CD8-positive, alpha-beta memory T cell (primary cell): ENCODE data around the gene LBX1. TPM values are rescaled to one million over a fixed set of nuclear protein-coding genes. Genes with fewer than 3 reads are reported as not detected.

Experiments
- CTCF ChIA-PET: fragments of 350-600 bp; sonication (Branson Sonifier 250); formaldehyde crosslinking; loops from one replicate; lab custom pipeline; 2021; ENCODE audit warnings: antibody characterized with exemption; lab: Charles Lee
- POLR2A ChIA-PET: fragments of 350-600 bp; sonication (Branson Sonifier 250); formaldehyde crosslinking; loops from one replicate; lab custom pipeline; 2021; ENCODE audit warnings: antibody characterized with exemption; lab: Charles Lee
- DNase-seq, 5 donors: peaks; one replicate each; pipeline versions ENCODE4 v3.0.0 to v3.0.0-alpha.2; 2020 to 2022; ENCODE audit warnings: mixed read lengths in 1 of 5
- H3K27ac ChIP-seq: one replicate; pipeline ENCODE4 v1.7.0; 2013; ENCODE audit warnings: low read depth, mild to moderate bottlenecking, low read length, moderate library complexity
- H3K27me3 ChIP-seq: 2 replicates; pipeline ENCODE4 v1.7.0; 2013; ENCODE audit warnings: low read length, mild to moderate bottlenecking; ENCODE audit not compliant: insufficient read depth, poor library complexity, severe bottlenecking
- H3K36me3 ChIP-seq: 2 replicates; pipeline ENCODE4 v1.7.0; 2013; ENCODE audit warnings: mild to moderate bottlenecking, low read length, moderate library complexity; ENCODE audit not compliant: insufficient read depth
- H3K4me1 ChIP-seq: 2 replicates; pipeline ENCODE4 v1.7.0; 2013; ENCODE audit warnings: mild to moderate bottlenecking, low read length, moderate library complexity; ENCODE audit not compliant: insufficient read depth
- H3K4me3 ChIP-seq: 2 replicates; pipeline ENCODE4 v1.7.0; 2013; ENCODE audit warnings: mild to moderate bottlenecking, low read length
- H3K9me3 ChIP-seq: 2 replicates; pipeline ENCODE4 v1.7.0; 2013; ENCODE audit warnings: mild to moderate bottlenecking, low read length
- H3K27ac Mint-ChIP-seq, 8 donors: one replicate each; pipeline ENCODE4 v1.8.0; 2020 to 2021; ENCODE audit warnings: mixed read lengths in 8 of 8, mild to moderate bottlenecking in 6 of 8, inconsistent platforms in 3 of 8, moderate library complexity in 3 of 8
- H3K27me3 Mint-ChIP-seq, 2 donors: one replicate each; pipeline ENCODE4 v1.8.0; 2020 to 2021; ENCODE audit warnings: mixed read lengths in 2 of 2, mild to moderate bottlenecking in 1 of 2, moderate library complexity in 1 of 2
- H3K36me3 Mint-ChIP-seq, 3 donors: one replicate each; pipeline ENCODE4 v1.8.0; 2020 to 2021; ENCODE audit warnings: mixed read lengths in 3 of 3, inconsistent platforms in 1 of 3, mild to moderate bottlenecking in 1 of 3
- H3K4me1 Mint-ChIP-seq, 3 donors: one replicate each; pipeline ENCODE4 v1.8.0; 2020 to 2021; ENCODE audit warnings: mixed read lengths in 3 of 3, inconsistent platforms in 1 of 3, mild to moderate bottlenecking in 1 of 3
- H3K4me3 Mint-ChIP-seq, 7 donors: one replicate each; pipeline ENCODE4 v1.8.0; 2020 to 2021; ENCODE audit warnings: mixed read lengths in 7 of 7, mild to moderate bottlenecking in 6 of 7, moderate library complexity in 4 of 7, inconsistent platforms in 2 of 7
- H3K9me3 Mint-ChIP-seq, 5 donors: one replicate each; pipeline ENCODE4 v1.8.0; 2020 to 2022; ENCODE audit warnings: mixed read lengths in 5 of 5, mild to moderate bottlenecking in 3 of 5, moderate library complexity in 2 of 5, inconsistent platforms in 1 of 5
- polyA plus RNA-seq: library from polyadenylated mRNA; unstranded; fragments of 300-500 nt; fragmentation: Illumina TruSeq; gene quantifications from one replicate; pipeline ENCODE4 v1.2.3, GENCODE V29; 2021
- total RNA-seq, 2 experiments: library from RNA; stranded (reverse); gene quantifications; one replicate each; pipeline ENCODE4 v1.2.3, GENCODE V29; 2021

The LBX1 gene
- total and polyA plus RNA-seq, 3 experiments from 2014 or later = not detected

- Histone ChIP-seq H3K27me3 (peaks cover 90% of the 10 kb centered on the region), H3K4me1 (peaks cover 43% of the 10 kb centered on the region), H3K9me3 (no peaks in the 10 kb centered on the region), H3K27ac (no peak overlapping the region), H3K4me3 (no peak overlapping the region), H3K36me3 (no peaks in the 10 kb centered on the region)
- Mint-ChIP-seq H3K4me3 (peak overlapping the region in 3 of 7 donors; percentile 42 to 48 (median 47)), H3K36me3 (no peaks in the 10 kb centered on the region), H3K9me3 (peaks cover 0 to 4% (median 0%) of the 10 kb centered on the region in 5 donors), H3K4me1 (peaks cover 39 to 62% (median 39%) of the 10 kb centered on the region in 3 donors), H3K27ac (peak overlapping the region in 1 of 8 donors; percentile 16), H3K27me3 (peaks cover 75 to 89% of the 10 kb centered on the region in 2 donors)
- ChIA-PET POLR2A (no interaction called here), CTCF (interaction anchor here (1.0 kb wide), 1 partner anchor 12 kb away, joined by 3 read pairs; no protein-coding TSS in a partner anchor)
- no peak for DNase-seq
Measured at GRCh38 chr10:101221963-101222531, 7.2 kb downstream of the LBX1 start.

DNA sequence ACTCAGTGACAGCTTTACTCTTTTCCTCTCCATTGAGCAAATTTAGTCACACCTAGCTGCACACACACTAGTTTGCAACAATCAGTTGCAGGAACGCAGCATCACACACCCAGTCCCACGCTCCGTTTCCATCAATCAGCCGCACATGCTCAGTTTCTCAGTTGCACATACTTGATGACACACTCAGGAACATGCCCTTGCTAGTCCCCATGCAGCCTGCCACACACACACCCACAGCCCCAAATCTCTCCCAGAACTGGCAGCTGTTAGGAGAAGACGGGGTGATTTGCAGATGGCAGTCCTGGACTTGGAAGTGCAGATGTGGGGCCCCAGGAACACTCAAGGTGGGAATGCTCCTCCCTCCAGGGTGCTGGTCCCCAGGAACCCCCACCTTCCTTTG is 7.7 kb downstream of the LBX1 start:
- Mint-ChIP-seq H3K4me3 (peak overlapping the region in 1 of 7 donors; percentile 19), H3K27ac (peak overlapping the region in 2 of 8 donors; percentile 21 to 48), H3K36me3 (no peaks in the 10 kb centered on the region), H3K27me3 (peaks cover 78 to 91% of the 10 kb centered on the region in 2 donors), H3K4me1 (peaks cover 40 to 64% (median 42%) of the 10 kb centered on the region in 3 donors), H3K9me3 (peaks cover 0 to 4% (median 0%) of the 10 kb centered on the region in 5 donors)
- Histone ChIP-seq H3K4me1 (peaks cover 44% of the 10 kb centered on the region), H3K9me3 (no peaks in the 10 kb centered on the region), H3K27ac (no peak overlapping the region), H3K36me3 (no peaks in the 10 kb centered on the region), H3K4me3 (no peak overlapping the region), H3K27me3 (peaks cover 90% of the 10 kb centered on the region)
- DNase-seq = no peak
- ChIA-PET POLR2A (no interaction called here), CTCF (interaction anchor here (1.1 kb wide), 1 partner anchor 17 kb away, joined by 3 read pairs; no protein-coding TSS in a partner anchor)

GRCh38 chr10:101219946-101220451 is 9.3 kb downstream of the LBX1 start:
- no peaks in the 10 kb centered on the region for H3K9me3 ChIP-seq
- ChIA-PET CTCF (interaction anchor here (1.0 to 1.8 kb wide), 2 partner anchors 78 to 350 kb away, joined by 4 to 7 read pairs; no protein-coding TSS in a partner anchor), POLR2A (interaction anchor here (1.0 kb wide), 1 partner anchor 10 kb away, joined by 8 read pairs; no protein-coding TSS in a partner anchor)
- DNase-seq = no peak
- no peak overlapping the region for H3K4me3 ChIP-seq
- Mint-ChIP-seq H3K27me3 (peaks cover 76 to 83% of the 10 kb centered on the region in 2 donors), H3K27ac (peak overlapping the region in 1 of 8 donors; percentile 4), H3K36me3 (no peaks in the 10 kb centered on the region), H3K4me1 (peaks cover 33 to 64% (median 38%) of the 10 kb centered on the region in 3 donors), H3K9me3 (peaks cover 0 to 3% (median 0%) of the 10 kb centered on the region in 5 donors), H3K4me3 (peak overlapping the region in 2 of 7 donors; percentile 2 to 28)
- peaks cover 90% of the 10 kb centered on the region for H3K27me3 ChIP-seq
- H3K36me3 ChIP-seq = no peaks in the 10 kb centered on the region
- peaks cover 44% of the 10 kb centered on the region for H3K4me1 ChIP-seq
- no peak overlapping the region for H3K27ac ChIP-seq

- DNase-seq = no peak
- Mint-ChIP-seq H3K36me3 (no peaks in the 10 kb centered on the region), H3K9me3 (peaks cover 0 to 3% (median 0%) of the 10 kb centered on the region in 5 donors), H3K27me3 (peaks cover 78 to 87% of the 10 kb centered on the region in 2 donors), H3K4me3 (peak overlapping the region in 1 of 7 donors; percentile 2), H3K4me1 (peaks cover 35 to 66% (median 42%) of the 10 kb centered on the region in 3 donors), H3K27ac (peak overlapping the region in 2 of 8 donors; percentile 4 to 50)
- no peaks in the 10 kb centered on the region for H3K36me3 ChIP-seq
- ChIA-PET POLR2A (interaction anchor here (1.0 kb wide), 1 partner anchor 10 kb away, joined by 8 read pairs; no protein-coding TSS in a partner anchor), CTCF (interaction anchor here (1.2 to 1.8 kb wide), 5 partner anchors 9 to 352 kb away, joined by 3 to 7 read pairs (median 5); no protein-coding TSS in a partner anchor)
- H3K9me3 ChIP-seq = no peaks in the 10 kb centered on the region
- peaks cover 46% of the 10 kb centered on the region for H3K4me1 ChIP-seq
- H3K27me3 ChIP-seq = peaks cover 89% of the 10 kb centered on the region
- no peak overlapping the region for H3K4me3 ChIP-seq
- H3K27ac ChIP-seq = no peak overlapping the region
Measured at GRCh38 chr10:101219139-101219945, 9.9 kb downstream of the LBX1 start.

DNA sequence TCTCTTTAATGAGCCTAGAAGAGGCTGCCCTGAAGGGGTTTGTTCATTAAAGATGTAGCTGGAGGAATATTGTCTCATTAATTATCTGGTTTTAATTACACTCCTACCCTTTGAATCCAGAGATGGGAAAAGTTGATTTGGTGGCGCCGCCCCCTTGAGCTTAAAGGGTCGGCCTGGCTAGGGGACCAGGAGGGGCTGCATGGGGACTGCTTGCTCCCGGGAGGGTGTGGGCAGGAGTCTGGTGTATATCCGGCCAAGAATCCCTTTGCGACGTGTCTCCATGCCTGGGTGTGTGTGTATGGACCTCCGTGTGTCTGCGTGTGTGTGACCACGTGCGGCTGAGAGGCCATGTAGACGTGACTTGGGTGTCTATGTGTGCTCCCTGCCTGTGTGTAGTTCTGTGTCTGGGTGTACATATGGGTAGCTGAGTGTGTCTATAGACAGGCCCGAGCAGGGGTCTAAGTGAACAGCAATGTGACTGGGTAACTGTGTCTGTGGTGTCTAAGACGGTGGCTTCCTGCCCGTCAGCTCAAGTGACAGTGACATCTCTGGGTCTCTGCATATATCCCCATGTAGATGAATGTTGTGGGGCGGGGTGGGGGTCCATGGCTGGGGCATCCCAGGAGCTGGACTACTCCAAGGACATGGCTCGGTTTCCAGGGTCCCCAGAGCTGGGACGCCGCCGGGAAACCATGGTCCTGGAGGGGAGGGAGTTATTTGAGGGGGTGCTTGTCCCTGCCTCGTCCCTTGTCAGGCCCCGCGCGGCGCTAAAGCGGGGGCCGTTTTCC is 10.7 kb downstream of the LBX1 start:
- peaks cover 0 to 3% (median 0%) of the 10 kb centered on the region in 5 donors for H3K9me3 Mint-ChIP-seq
- Histone ChIP-seq H3K27ac (no peak overlapping the region), H3K4me1 (peaks cover 47% of the 10 kb centered on the region), H3K9me3 (no peaks in the 10 kb centered on the region), H3K36me3 (no peaks in the 10 kb centered on the region), H3K4me3 (no peak overlapping the region), H3K27me3 (peaks cover 90% of the 10 kb centered on the region)
- ChIA-PET CTCF (interaction anchor here (0.9 to 1.8 kb wide), 5 partner anchors 9 to 353 kb away, joined by 3 to 6 read pairs (median 3); no protein-coding TSS in a partner anchor), POLR2A (interaction anchor here (1.0 kb wide), 1 partner anchor 11 kb away, joined by 8 read pairs; no protein-coding TSS in a partner anchor)
- no peak for DNase-seq
- peaks cover 33 to 65% (median 42%) of the 10 kb centered on the region in 3 donors for H3K4me1 Mint-ChIP-seq
- peak overlapping the region in 3 of 8 donors; percentile 6 to 53 (median 44) for H3K27ac Mint-ChIP-seq
- H3K36me3 Mint-ChIP-seq = no peaks in the 10 kb centered on the region
- peak overlapping the region in 6 of 7 donors; percentile 24 to 58 (median 41) for H3K4me3 Mint-ChIP-seq
- H3K27me3 Mint-ChIP-seq = peaks cover 75 to 87% of the 10 kb centered on the region in 2 donors

- ChIA-PET POLR2A (no interaction called here), CTCF (interaction anchor here (0.9 to 1.8 kb wide), 4 partner anchors 8 to 75 kb away, joined by 3 to 6 read pairs (median 3); no protein-coding TSS in a partner anchor)
- H3K36me3 Mint-ChIP-seq = no peaks in the 10 kb centered on the region
- H3K27ac ChIP-seq = no peak overlapping the region
- peaks cover 74 to 84% of the 10 kb centered on the region in 2 donors for H3K27me3 Mint-ChIP-seq
- H3K9me3 Mint-ChIP-seq = peaks cover 0 to 3% (median 0%) of the 10 kb centered on the region in 5 donors
- no peak overlapping the region for H3K4me3 ChIP-seq
- H3K4me1 ChIP-seq = peaks cover 40% of the 10 kb centered on the region
- no peak for DNase-seq
- peak overlapping the region in 4 of 7 donors; percentile 29 to 49 (median 38) for H3K4me3 Mint-ChIP-seq
- no peaks in the 10 kb centered on the region for H3K36me3 ChIP-seq
- H3K4me1 Mint-ChIP-seq = peaks cover 31 to 59% (median 40%) of the 10 kb centered on the region in 3 donors
- peak overlapping the region in 2 of 8 donors; percentile 53 to 56 for H3K27ac Mint-ChIP-seq
- H3K9me3 ChIP-seq = no peaks in the 10 kb centered on the region
- peaks cover 82% of the 10 kb centered on the region for H3K27me3 ChIP-seq
Measured at GRCh38 chr10:101217450-101218281, 11.6 kb downstream of the LBX1 start.
